Measurements from ENCODE around the gene EIF5AL1.
"Not testable (repeated sequence)": the region's sequence is repeated elsewhere in the genome, so short reads cannot be mapped to it uniquely, and the experiment has no call there.

Gene EIF5AL1

GRCh38 chr10:79505829-79506228 is 6.5 kb upstream of the EIF5AL1 start:
- Histone ChIP-seq H3K9me3 (ENCODE audit: control insufficient read depth, insufficient read depth, low read depth, low read length) (no peaks in the 10 kb centered on the region), H3K27ac (ENCODE audit: extremely low read depth, low read depth, low read length) (no peak overlapping the region), H3K36me3 (ENCODE audit: control insufficient read depth in 2 of 2, insufficient read depth in 1 of 2, low read length in 2 of 2) (no peaks in the 10 kb centered on the region), H3K4me1 (ENCODE audit: control insufficient read depth, insufficient read depth, low read length) (no peaks in the 10 kb centered on the region), H3K4me3 (ENCODE audit: low read depth, low read length) (no peak overlapping the region)
- ChIA-PET CTCF (interaction anchor here (0.6 to 1.8 kb wide), 6 partner anchors 103 to 1610 kb away, joined by 3 to 7 read pairs (median 3); no protein-coding TSS in a partner anchor), POLR2A (no interaction called here)
- no peak for TF ChIP-seq ZBTB20 (tag by site-specific recombination; IDR thresholded peaks at IDR 0.05)
- no peak for TF ChIP-seq ZNF521 (tag by site-specific recombination; IDR thresholded peaks at IDR 0.05)

DNA sequence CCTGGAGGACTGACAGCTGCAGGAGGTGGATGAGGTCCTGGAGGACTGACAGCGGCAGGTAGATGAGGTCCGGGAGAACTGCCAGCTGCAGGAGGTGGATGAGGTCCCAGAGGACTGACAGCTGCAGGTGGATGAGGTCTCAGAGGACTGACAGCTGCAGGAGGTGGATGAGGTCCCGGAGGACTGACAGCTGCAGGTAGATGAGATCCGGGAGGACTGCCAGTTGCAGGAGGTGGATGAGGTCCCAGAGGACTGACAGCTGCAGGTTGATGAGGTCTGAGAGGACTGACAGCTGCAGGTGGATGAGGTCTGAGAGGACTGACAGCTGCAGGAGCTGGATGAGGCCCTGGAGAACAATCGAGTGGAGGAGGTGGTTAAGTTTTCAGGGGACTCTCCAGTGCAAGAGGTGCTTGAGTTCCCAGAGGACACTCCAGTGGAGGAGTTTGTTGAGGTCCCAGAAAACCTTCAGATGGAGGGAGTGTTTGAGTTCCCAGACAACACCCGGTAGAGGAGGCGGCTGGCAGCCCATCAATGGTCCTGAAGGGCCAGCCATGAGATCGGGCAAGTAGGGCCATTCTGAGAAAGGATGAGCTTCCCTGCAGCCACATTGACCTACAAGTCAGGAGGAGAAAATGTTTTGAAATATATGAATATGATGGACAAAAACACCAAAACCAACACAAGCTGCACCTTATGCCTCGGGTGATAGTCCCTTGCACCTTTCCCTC is 4.7 kb upstream of the EIF5AL1 start:
- ChIA-PET POLR2A (no interaction called here), CTCF (interaction anchor here (0.6 to 1.2 kb wide), 4 partner anchors 20 to 751 kb away, joined by 3 to 7 read pairs (median 4); no protein-coding TSS in a partner anchor)
- H3K27ac ChIP-seq (ENCODE audit: extremely low read depth, low read depth, low read length), result no peak overlapping the region
- H3K9me3 ChIP-seq (ENCODE audit: control insufficient read depth, insufficient read depth, low read depth, low read length), result no peaks in the 10 kb centered on the region
- no peaks in the 10 kb centered on the region for H3K4me1 ChIP-seq (ENCODE audit: control insufficient read depth, insufficient read depth, low read length)
- TF ChIP-seq SP2 (tag by site-specific recombination; IDR thresholded peaks at IDR 0.05), result no peak
- no peak for TF ChIP-seq ZNF155 (tag by site-specific recombination; IDR thresholded peaks at IDR 0.05)
- no peak for TF ChIP-seq ZNF248 (tag by site-specific recombination; IDR thresholded peaks at IDR 0.05)
- no peak for TF ChIP-seq ZNF311 (tag by site-specific recombination; IDR thresholded peaks at IDR 0.05; ENCODE audit: borderline replicate concordance)
- TF ChIP-seq ZBTB48 (tag by site-specific recombination; IDR thresholded peaks at IDR 0.05), result no peak
- no peak for TF ChIP-seq ZNF510 (tag by site-specific recombination; IDR thresholded peaks at IDR 0.05; ENCODE audit: insufficient replicate concordance)
- TF ChIP-seq, protein P1, sequence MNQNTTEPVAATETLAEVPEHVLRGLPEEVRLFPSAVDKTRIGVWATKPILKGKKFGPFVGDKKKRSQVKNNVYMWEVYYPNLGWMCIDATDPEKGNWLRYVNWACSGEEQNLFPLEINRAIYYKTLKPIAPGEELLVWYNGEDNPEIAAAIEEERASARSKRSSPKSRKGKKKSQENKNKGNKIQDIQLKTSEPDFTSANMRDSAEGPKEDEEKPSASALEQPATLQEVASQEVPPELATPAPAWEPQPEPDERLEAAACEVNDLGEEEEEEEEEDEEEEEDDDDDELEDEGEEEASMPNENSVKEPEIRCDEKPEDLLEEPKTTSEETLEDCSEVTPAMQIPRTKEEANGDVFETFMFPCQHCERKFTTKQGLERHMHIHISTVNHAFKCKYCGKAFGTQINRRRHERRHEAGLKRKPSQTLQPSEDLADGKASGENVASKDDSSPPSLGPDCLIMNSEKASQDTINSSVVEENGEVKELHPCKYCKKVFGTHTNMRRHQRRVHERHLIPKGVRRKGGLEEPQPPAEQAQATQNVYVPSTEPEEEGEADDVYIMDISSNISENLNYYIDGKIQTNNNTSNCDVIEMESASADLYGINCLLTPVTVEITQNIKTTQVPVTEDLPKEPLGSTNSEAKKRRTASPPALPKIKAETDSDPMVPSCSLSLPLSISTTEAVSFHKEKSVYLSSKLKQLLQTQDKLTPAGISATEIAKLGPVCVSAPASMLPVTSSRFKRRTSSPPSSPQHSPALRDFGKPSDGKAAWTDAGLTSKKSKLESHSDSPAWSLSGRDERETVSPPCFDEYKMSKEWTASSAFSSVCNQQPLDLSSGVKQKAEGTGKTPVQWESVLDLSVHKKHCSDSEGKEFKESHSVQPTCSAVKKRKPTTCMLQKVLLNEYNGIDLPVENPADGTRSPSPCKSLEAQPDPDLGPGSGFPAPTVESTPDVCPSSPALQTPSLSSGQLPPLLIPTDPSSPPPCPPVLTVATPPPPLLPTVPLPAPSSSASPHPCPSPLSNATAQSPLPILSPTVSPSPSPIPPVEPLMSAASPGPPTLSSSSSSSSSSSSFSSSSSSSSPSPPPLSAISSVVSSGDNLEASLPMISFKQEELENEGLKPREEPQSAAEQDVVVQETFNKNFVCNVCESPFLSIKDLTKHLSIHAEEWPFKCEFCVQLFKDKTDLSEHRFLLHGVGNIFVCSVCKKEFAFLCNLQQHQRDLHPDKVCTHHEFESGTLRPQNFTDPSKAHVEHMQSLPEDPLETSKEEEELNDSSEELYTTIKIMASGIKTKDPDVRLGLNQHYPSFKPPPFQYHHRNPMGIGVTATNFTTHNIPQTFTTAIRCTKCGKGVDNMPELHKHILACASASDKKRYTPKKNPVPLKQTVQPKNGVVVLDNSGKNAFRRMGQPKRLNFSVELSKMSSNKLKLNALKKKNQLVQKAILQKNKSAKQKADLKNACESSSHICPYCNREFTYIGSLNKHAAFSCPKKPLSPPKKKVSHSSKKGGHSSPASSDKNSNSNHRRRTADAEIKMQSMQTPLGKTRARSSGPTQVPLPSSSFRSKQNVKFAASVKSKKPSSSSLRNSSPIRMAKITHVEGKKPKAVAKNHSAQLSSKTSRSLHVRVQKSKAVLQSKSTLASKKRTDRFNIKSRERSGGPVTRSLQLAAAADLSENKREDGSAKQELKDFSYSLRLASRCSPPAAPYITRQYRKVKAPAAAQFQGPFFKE (tag by site-specific recombination; IDR thresholded peaks at IDR 0.05; ENCODE audit: borderline replicate concordance), result no peak
- no peak for TF ChIP-seq MYNN (tag by site-specific recombination; IDR thresholded peaks at IDR 0.05; ENCODE audit: borderline replicate concordance)
- no peak for TF ChIP-seq ZNF2 (tag by site-specific recombination; IDR thresholded peaks at IDR 0.05)
- TF ChIP-seq ZNF354C (tag by site-specific recombination; IDR thresholded peaks at IDR 0.05; ENCODE audit: borderline replicate concordance, low read depth), result no peak
- no peak for TF ChIP-seq ZNF280D (tag by site-specific recombination; IDR thresholded peaks at IDR 0.05)
- TF ChIP-seq ZNF23 (tag by site-specific recombination; IDR thresholded peaks at IDR 0.05; ENCODE audit: borderline replicate concordance), result no peak
- TF ChIP-seq ZXDB (tag by site-specific recombination; IDR thresholded peaks at IDR 0.05), result no peak
- TF ChIP-seq ZFP37 (tag by site-specific recombination; IDR thresholded peaks at IDR 0.05), result no peak
- TF ChIP-seq SETDB1 (IDR thresholded peaks at IDR 0.05; ENCODE audit: insufficient read length, low read length), result no peak
- no peak for TF ChIP-seq ZNF423 (tag by site-specific recombination; IDR thresholded peaks at IDR 0.05)
- no peak overlapping the region for H3K4me3 ChIP-seq (ENCODE audit: low read depth, low read length)
- no peaks in the 10 kb centered on the region for H3K36me3 ChIP-seq (ENCODE audit: control insufficient read depth in 2 of 2, insufficient read depth in 1 of 2, low read length in 2 of 2)

DNA sequence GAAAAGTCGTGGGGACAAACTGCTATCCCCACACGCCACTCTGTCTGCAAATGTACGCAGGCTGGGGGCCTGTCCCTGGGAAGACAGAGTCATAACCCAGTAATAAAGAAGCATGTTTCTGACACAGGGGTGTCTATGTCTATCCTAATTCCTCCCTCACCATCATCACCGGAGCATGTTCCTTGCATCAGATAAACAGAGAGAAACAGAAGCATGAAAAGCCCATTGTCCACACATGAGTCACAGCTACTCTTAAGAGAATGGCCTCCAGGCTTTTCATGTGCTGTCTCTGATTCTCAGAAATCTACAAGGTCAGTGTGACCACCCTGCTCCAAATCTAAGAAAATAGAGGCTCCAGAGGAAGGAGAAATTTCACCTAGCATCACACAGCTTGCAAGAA is 4.1 kb upstream of the EIF5AL1 start:
- H3K27ac ChIP-seq (ENCODE audit: extremely low read depth, low read depth, low read length); H3K36me3 ChIP-seq (ENCODE audit: control insufficient read depth in 2 of 2, insufficient read depth in 1 of 2, low read length in 2 of 2); H3K9me3 ChIP-seq (ENCODE audit: control insufficient read depth, insufficient read depth, low read depth, low read length); H3K4me3 ChIP-seq (ENCODE audit: low read depth, low read length); H3K4me1 ChIP-seq (ENCODE audit: control insufficient read depth, insufficient read depth, low read length); POLR2A ChIA-PET; CTCF ChIA-PET: not testable (repeated sequence)

DNA sequence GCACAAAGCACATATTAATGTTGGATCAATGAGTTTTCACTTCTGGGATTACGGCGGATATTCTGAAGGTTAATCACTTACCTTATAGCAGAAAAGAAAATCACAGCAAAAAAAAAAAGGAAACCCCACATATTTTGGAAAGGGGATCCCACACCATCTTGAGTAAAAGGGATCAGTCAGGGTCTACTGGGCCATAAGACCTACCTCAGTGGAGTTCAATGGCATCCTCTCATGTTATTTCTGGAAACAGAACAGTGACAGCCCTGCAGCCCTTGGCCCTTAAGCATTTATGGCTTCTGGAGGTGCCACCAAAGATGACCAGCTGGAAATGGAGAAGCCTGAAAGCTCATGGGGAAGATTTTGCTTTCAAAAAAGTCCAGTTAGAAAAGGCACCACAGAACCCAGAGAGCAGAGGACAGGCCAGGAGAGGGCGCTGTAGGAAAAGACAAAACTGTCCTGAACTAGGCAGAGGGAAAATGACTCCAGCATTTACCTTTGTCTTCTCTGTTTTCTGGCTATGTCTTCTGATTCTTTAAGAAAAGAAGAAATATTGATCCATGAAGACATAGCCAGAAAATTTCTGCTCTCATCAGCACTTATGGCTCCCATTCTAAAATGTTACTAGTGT is 2.9 kb upstream of the EIF5AL1 start:
- H3K36me3 ChIP-seq (ENCODE audit: control insufficient read depth in 2 of 2, insufficient read depth in 1 of 2, low read length in 2 of 2); H3K9me3 ChIP-seq (ENCODE audit: control insufficient read depth, insufficient read depth, low read depth, low read length); H3K4me3 ChIP-seq (ENCODE audit: low read depth, low read length); H3K4me1 ChIP-seq (ENCODE audit: control insufficient read depth, insufficient read depth, low read length); H3K27ac ChIP-seq (ENCODE audit: extremely low read depth, low read depth, low read length); POLR2A ChIA-PET: not testable (repeated sequence)
- CTCF ChIA-PET, result interaction anchor here (0.7 kb wide), 1 partner anchor 414 kb away, joined by 3 read pairs; no protein-coding TSS in a partner anchor

Data from HEK293 (cell line).